T-helper 2 cell treated with Interferon-gamma antibody and Interleukin-4, amounts not matched to agents 5 μg/mL and 100 μg/mL, for 36 hours (primary cell): ENCODE data around the gene SLC35B4.

Source experiments
- DNase-seq: peaks from one replicate; pipeline ENCODE4 v3.0.0; 2021; ENCODE audit warnings: low spot score
- H3K27ac Mint-ChIP-seq: one replicate; pipeline ENCODE4 v1.8.0; 2021; ENCODE audit warnings: mild to moderate bottlenecking, mixed read lengths
- H3K27me3 Mint-ChIP-seq: one replicate; pipeline ENCODE4 v1.8.0; 2021; ENCODE audit warnings: low read depth, mixed read lengths
- H3K36me3 Mint-ChIP-seq: one replicate; pipeline ENCODE4 v1.8.0; 2021; ENCODE audit warnings: low read depth, mixed read lengths
- H3K4me1 Mint-ChIP-seq: one replicate; pipeline ENCODE4 v1.8.0; 2021; ENCODE audit warnings: low read depth, mixed read lengths
- H3K4me3 Mint-ChIP-seq: one replicate; pipeline ENCODE4 v1.8.0; 2022; ENCODE audit warnings: mild to moderate bottlenecking, moderate library complexity, mixed read lengths
- H3K9me3 Mint-ChIP-seq: one replicate; pipeline ENCODE4 v1.8.0; 2021; ENCODE audit warnings: mixed read lengths

The SLC35B4 gene

DNA sequence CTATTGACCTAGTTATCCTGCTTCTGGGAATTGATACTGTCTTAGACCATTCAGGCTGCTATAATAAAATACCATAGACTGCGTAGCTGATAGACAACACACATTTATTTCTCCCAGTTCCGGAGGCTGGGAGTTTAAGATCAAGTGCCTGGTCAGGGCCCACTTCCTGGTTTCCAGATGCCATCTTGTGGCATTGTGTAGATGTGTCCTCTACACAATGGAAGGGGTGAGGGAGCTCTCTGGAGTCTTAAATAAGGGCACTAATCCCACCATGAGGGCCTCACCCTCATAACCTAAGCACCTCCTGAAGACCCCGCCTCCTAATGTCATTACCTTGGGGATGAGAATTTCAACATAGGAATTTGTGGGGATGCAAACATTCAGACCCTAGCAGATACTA lies 62.4 kb downstream of the SLC35B4 start:
- Mint-ChIP-seq H3K4me3 (no peak overlapping the region), H3K9me3 (no peaks in the 10 kb centered on the region), H3K27ac (no peak overlapping the region), H3K4me1 (no peaks in the 10 kb centered on the region), H3K27me3 (no peaks in the 10 kb centered on the region), H3K36me3 (no peaks in the 10 kb centered on the region)
- no peak for DNase-seq

DNA sequence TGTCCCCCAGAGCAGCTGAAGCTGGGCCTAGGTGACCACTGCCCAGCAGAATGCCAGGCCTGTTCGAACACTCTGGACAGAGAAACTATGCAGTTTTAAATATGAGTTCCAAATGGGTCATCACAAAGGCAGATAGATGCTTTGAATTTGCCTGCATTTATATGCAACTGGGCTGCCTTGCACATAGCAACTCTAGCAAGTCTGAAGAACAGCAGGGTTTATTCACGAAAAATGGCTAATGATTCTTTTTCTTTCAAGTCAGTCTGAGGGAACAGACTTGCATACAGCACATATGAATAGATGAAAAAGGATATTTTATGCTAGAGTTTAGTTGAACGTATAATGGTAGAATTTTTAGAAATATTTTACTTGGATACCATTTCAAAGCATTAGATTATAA lies 68.5 kb downstream of the SLC35B4 start:
- peaks cover 2% of the 10 kb centered on the region for H3K27me3 Mint-ChIP-seq
- no peaks in the 10 kb centered on the region for H3K4me1 Mint-ChIP-seq
- no peak overlapping the region for H3K4me3 Mint-ChIP-seq
- no peaks in the 10 kb centered on the region for H3K36me3 Mint-ChIP-seq
- no peak for DNase-seq
- no peaks in the 10 kb centered on the region for H3K9me3 Mint-ChIP-seq
- no peak overlapping the region for H3K27ac Mint-ChIP-seq

DNA sequence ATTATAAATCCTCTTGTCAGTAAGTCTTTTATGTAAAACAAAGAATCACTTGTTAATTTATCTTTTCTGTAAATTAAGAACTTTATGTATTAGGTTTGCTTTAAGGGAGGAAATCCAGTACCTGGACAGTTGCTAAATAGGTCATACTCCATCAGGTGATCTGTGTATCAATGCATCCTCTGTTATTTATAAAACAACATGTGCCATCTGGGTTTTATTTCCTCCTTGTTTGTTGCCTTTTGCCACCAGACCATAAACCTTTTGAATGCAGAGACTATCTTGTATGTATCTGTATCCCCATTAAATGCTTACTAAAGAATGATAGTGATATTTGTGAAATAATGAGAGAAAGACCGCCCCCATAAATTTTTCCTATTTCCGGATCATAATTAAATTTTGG lies 70.0 kb downstream of the SLC35B4 start:
- no peaks in the 10 kb centered on the region for H3K9me3 Mint-ChIP-seq
- no peaks in the 10 kb centered on the region for H3K4me1 Mint-ChIP-seq
- H3K4me3 Mint-ChIP-seq: no peak overlapping the region
- peaks cover 3% of the 10 kb centered on the region for H3K27me3 Mint-ChIP-seq
- no peak overlapping the region for H3K27ac Mint-ChIP-seq
- DNase-seq: no peak
- H3K36me3 Mint-ChIP-seq: no peaks in the 10 kb centered on the region

DNA sequence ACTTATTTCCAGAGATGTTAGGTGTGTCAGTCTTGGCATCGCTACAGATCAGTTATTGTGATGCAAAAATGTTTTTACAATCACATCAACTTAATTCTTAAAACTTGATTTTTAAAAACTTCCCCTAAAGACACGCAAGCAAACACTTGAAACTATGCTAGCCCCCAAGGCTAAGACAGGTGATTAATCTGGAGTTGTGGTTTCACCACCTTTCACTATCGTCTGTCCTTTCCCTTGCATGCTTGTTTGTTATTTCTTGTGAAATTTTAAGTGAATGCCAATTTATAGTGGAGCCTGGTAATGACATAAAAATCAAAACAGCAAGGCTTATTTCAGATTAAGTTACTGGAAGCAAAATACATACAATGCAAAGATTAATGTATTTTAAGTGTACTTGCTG lies 70.4 kb downstream of the SLC35B4 start:
- H3K36me3 Mint-ChIP-seq: no peaks in the 10 kb centered on the region

DNA sequence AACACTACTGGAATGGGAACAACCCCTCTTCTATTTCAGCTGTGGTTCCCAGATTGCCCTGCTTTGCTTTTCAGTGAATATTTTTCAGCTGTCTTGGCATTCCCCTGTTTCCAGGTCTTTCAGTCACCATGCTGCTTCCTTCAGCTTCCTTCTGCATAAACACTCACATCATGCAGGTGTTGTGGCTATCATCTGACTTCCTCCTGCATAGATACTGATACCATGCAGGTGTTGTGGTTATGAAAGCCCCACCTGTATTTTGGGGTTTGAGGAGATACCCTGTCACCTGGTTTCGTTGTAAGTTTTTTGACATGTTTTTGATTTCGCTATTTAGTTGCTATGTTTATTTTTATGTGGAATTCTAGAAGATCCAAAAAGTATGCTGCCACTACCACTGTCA lies 71.5 kb downstream of the SLC35B4 start:
- H3K36me3 Mint-ChIP-seq: no peaks in the 10 kb centered on the region
- no peak for DNase-seq

More for the DNA sequence above, 70.4 kb downstream of the SLC35B4 start:
- Mint-ChIP-seq H3K4me1 (no peaks in the 10 kb centered on the region), H3K4me3 (no peak overlapping the region), H3K27me3 (peaks cover 3% of the 10 kb centered on the region), H3K27ac (no peak overlapping the region), H3K9me3 (no peaks in the 10 kb centered on the region)
- DNase-seq: no peak

More for the DNA sequence above, 71.5 kb downstream of the SLC35B4 start:
- Mint-ChIP-seq H3K4me3 (no peak overlapping the region), H3K4me1 (no peaks in the 10 kb centered on the region), H3K27ac (no peak overlapping the region), H3K9me3 (no peaks in the 10 kb centered on the region), H3K27me3 (peaks cover 3% of the 10 kb centered on the region)
